Loucy (cell line): Measurements from ENCODE around the gene HIVEP2.

Experiments used
- H2AFZ ChIP-seq: fragments of 200-600 bp; sonication (generic); 2 replicates; pipeline ENCODE4 v1.6.0; 2016; ENCODE audit warnings: antibody characterized with exemption, mild to moderate bottlenecking, low read length, moderate library complexity
- H3F3A ChIP-seq: fragments of 200-600 bp; 2 replicates; pipeline ENCODE4 v1.6.0; 2016; ENCODE audit warnings: antibody characterized with exemption, low read depth, mild to moderate bottlenecking
- H3K27me3 ChIP-seq: fragments of 200-600 bp; sonication (generic); 2 replicates; pipeline ENCODE4 v1.6.1; 2014; ENCODE audit warnings: low read length, mild to moderate bottlenecking; ENCODE audit not compliant: insufficient read depth, poor library complexity, severe bottlenecking
- H3K36me3 ChIP-seq: fragments of 200-600 bp; sonication (generic); 2 replicates; pipeline ENCODE4 v1.6.1; 2016; ENCODE audit warnings: low read length; ENCODE audit not compliant: insufficient read depth
- H3K4me1 ChIP-seq: fragments of 200-600 bp; sonication (generic); 2 replicates; pipeline ENCODE4 v1.5.1; 2014; ENCODE audit warnings: low read length, mild to moderate bottlenecking; ENCODE audit not compliant: insufficient read depth, poor library complexity, severe bottlenecking
- H3K4me2 ChIP-seq: fragments of 200-600 bp; sonication (generic); 2 replicates; pipeline ENCODE4 v1.6.0; 2014; ENCODE audit warnings: antibody characterized with exemption, low read length, low read depth, mild to moderate bottlenecking; ENCODE audit not compliant: poor library complexity, severe bottlenecking
- H3K4me3 ChIP-seq: fragments of 200-600 bp; sonication (generic); 2 replicates; pipeline ENCODE4 v1.5.1; 2014; ENCODE audit warnings: low read length, mild to moderate bottlenecking, mixed read lengths; ENCODE audit not compliant: poor library complexity, severe bottlenecking
- H3K79me2 ChIP-seq: fragments of 200-600 bp; sonication (generic); 2 replicates; pipeline ENCODE4 v1.6.1; 2014; ENCODE audit warnings: low read length; ENCODE audit not compliant: insufficient read depth
- H3K9ac ChIP-seq: fragments of 200-600 bp; sonication (generic); 2 replicates; pipeline ENCODE4 v1.6.0; 2014; ENCODE audit warnings: mild to moderate bottlenecking, low read depth, low read length, moderate library complexity; ENCODE audit not compliant: poor library complexity, severe bottlenecking
- H3K9me2 ChIP-seq: fragments of 200-600 bp; sonication (generic); replicated peaks from 2 replicates; pipeline ENCODE4 v1.6.1; 2016; ENCODE audit warnings: low read depth, low read length, mixed read lengths
- H3K9me3 ChIP-seq: fragments of 200-600 bp; sonication (generic); 2 replicates; pipeline ENCODE4 v1.6.1; 2014; ENCODE audit warnings: mild to moderate bottlenecking, antibody characterized with exemption, low read length, low read depth; ENCODE audit not compliant: insufficient read depth
- H4K20me1 ChIP-seq: fragments of 200-600 bp; sonication (generic); 2 replicates; pipeline ENCODE4 v1.6.0; 2014; ENCODE audit warnings: antibody characterized with exemption, low read length, mild to moderate bottlenecking; ENCODE audit not compliant: insufficient read depth, poor library complexity, severe bottlenecking
- CTCF ChIP-seq: fragments of 200-600 bp; sonication (generic); conservative IDR thresholded peaks from 2 replicates; pipeline ENCODE4 v1.5.1; 2014; ENCODE audit warnings: mild to moderate bottlenecking, antibody characterized with exemption, low read length
- EZH2phosphoT487 ChIP-seq: fragments of 200-600 bp; IDR thresholded peaks from 2 replicates; pipeline ENCODE4 v1.6.1; 2018; ENCODE audit warnings: antibody characterized with exemption, mild to moderate bottlenecking, moderate library complexity, borderline replicate concordance

HIVEP2 gene

GRCh38 chr6:142867988-142868812 is 76.8 kb downstream of the HIVEP2 start:
- H3K4me2 ChIP-seq: no peak overlapping the region
- no peak overlapping the region for H2AFZ ChIP-seq
- no peak overlapping the region for H3K4me3 ChIP-seq
- no peaks in the 10 kb centered on the region for H3K9me2 ChIP-seq
- no peaks in the 10 kb centered on the region for H3K36me3 ChIP-seq
- H4K20me1 ChIP-seq: peaks cover 59% of the 10 kb centered on the region
- peaks cover 94% of the 10 kb centered on the region for H3K79me2 ChIP-seq
- TF ChIP-seq EZH2phosphoT487 (no peak), CTCF (no peak)
- peaks cover 51% of the 10 kb centered on the region for H3K4me1 ChIP-seq
- H3K27me3 ChIP-seq: no peaks in the 10 kb centered on the region
- H3K9me3 ChIP-seq: no peaks in the 10 kb centered on the region
- no peak overlapping the region for H3K9ac ChIP-seq
- 0 out of 2 replicates have a peak, but pooled peaks cover 4% of the 10 kb centered on the region for H3F3A ChIP-seq

GRCh38 chr6:142867355-142867801 is 77.6 kb downstream of the HIVEP2 start:
- H3K79me2 ChIP-seq: peaks cover 85% of the 10 kb centered on the region
- H3K36me3 ChIP-seq: no peaks in the 10 kb centered on the region
- 0 out of 2 replicates have a peak, but pooled peaks cover 3% of the 10 kb centered on the region for H3F3A ChIP-seq
- no peak overlapping the region for H2AFZ ChIP-seq
- TF ChIP-seq EZH2phosphoT487: no peak
- no peak for TF ChIP-seq CTCF
- H3K9me2 ChIP-seq: no peaks in the 10 kb centered on the region
- H3K4me3 ChIP-seq: no peak overlapping the region
- H3K4me1 ChIP-seq: peaks cover 46% of the 10 kb centered on the region
- H3K27me3 ChIP-seq: no peaks in the 10 kb centered on the region
- no peak overlapping the region for H3K9ac ChIP-seq
- H3K9me3 ChIP-seq: no peaks in the 10 kb centered on the region
- H4K20me1 ChIP-seq: peaks cover 56% of the 10 kb centered on the region
- no peak overlapping the region for H3K4me2 ChIP-seq

DNA sequence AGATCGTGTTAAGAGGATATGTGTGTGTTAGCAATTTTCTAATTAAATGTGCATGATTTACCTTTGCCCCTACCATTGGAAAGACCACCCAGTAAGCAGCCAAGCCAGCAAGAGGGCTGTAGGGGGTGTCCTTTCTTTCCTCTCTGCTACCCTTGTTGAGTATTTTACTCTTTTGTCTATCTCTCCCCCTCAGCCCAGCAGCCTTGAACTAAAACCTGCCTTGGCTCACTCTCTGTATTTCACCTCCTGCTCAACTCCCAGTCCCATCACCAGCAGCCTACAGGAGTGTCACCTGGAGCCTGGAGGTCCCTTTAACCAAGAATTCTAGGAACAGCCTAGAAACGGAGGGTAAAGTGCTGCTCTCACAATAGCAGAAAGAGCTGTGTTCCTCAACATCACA is 81.0 kb downstream of the HIVEP2 start:
- Histone ChIP-seq H3K9me2 (no peaks in the 10 kb centered on the region), H3K4me3 (no peak overlapping the region), H2AFZ (no peak overlapping the region), H3K79me2 (peaks cover 82% of the 10 kb centered on the region), H3K36me3 (no peaks in the 10 kb centered on the region), H3K9me3 (no peaks in the 10 kb centered on the region), H3K27me3 (no peaks in the 10 kb centered on the region), H3K4me1 (peaks cover 30% of the 10 kb centered on the region), H3F3A (no peaks in the 10 kb centered on the region), H3K4me2 (no peak overlapping the region), H3K9ac (no peak overlapping the region), H4K20me1 (peaks cover 41% of the 10 kb centered on the region)
- TF ChIP-seq EZH2phosphoT487: no peak
- no peak for TF ChIP-seq CTCF
